HepG2 (cell line): ENCODE data around the gene EXOC3L4. TPM values are rescaled to one million over a fixed set of nuclear protein-coding genes. Genes with fewer than 3 reads are reported as not detected.

ENCODE experiments used
- DDIT3 ChIP-seq: sonication (generic); formaldehyde crosslinking; IDR thresholded peaks from 2 replicates; pipeline ENCODE4 v1.4.0; 2020; ENCODE audit warnings: mild to moderate bottlenecking, missing genetic modification reagents
- EEA1 ChIP-seq: sonication (generic); formaldehyde crosslinking; IDR thresholded peaks from 2 replicates; pipeline ENCODE4 v1.5.1; 2020; ENCODE audit warnings: mild to moderate bottlenecking, missing genetic modification reagents, borderline replicate concordance
- ERF ChIP-seq: IDR thresholded peaks from 2 replicates; pipeline ENCODE4 v1.6.1; 2018; ENCODE audit warnings: missing biosample characterization, missing genetic modification reagents
- FOXK1 ChIP-seq: sonication (generic); formaldehyde crosslinking; IDR thresholded peaks from 2 replicates; pipeline ENCODE4 v1.4.0; 2020; ENCODE audit warnings: low read depth, missing genetic modification reagents, borderline replicate concordance
- FOXO4 ChIP-seq: sonication (generic); formaldehyde crosslinking; conservative IDR thresholded peaks from 2 replicates; pipeline ENCODE4 v1.8.1; 2023; ENCODE audit warnings: missing genetic modification reagents
- MEIS2 ChIP-seq: sonication (generic); formaldehyde crosslinking; IDR thresholded peaks from 2 replicates; pipeline ENCODE4 v1.9.0; 2021; ENCODE audit warnings: mild to moderate bottlenecking, missing genetic modification reagents
- NFAT5 ChIP-seq: sonication (generic); formaldehyde crosslinking; IDR thresholded peaks from 2 replicates; pipeline ENCODE4 v1.4.0; 2020; ENCODE audit warnings: missing genetic modification reagents
- NFE2L2 ChIP-seq: fragments of 150-350 bp; IDR thresholded peaks from 2 replicates; pipeline ENCODE4 v1.6.1; 2014; ENCODE audit warnings: low read length
- SOX6 ChIP-seq, 2 experiments: fragments of 450-650 bp in 1 of 2; sonication (generic) in 1 of 2; formaldehyde crosslinking in 1 of 2; IDR thresholded peaks; 2 replicates each; pipeline versions ENCODE4 v1.4.0 to v1.6.1; 2017 to 2020; ENCODE audit warnings: antibody characterized with exemption in 1 of 2, mild to moderate bottlenecking in 1 of 2, missing genetic modification reagents in 1 of 2
- TGIF2 ChIP-seq: IDR thresholded peaks from 2 replicates; pipeline ENCODE4 v1.6.1; 2016; ENCODE audit warnings: control low read depth, missing compliant biosample characterization
- THAP11 ChIP-seq: IDR thresholded peaks from 2 replicates; pipeline ENCODE4 v1.6.1; 2016; ENCODE audit warnings: missing biosample characterization, missing genetic modification reagents
- ZNF10 ChIP-seq: sonication (generic); formaldehyde crosslinking; IDR thresholded peaks from 2 replicates; pipeline ENCODE4 v1.4.0; 2020; ENCODE audit warnings: mild to moderate bottlenecking, low read depth, missing genetic modification reagents, borderline replicate concordance
- ZNF510 ChIP-seq: sonication (generic); formaldehyde crosslinking; IDR thresholded peaks from 2 replicates; pipeline ENCODE4 v1.4.0; 2020; ENCODE audit warnings: low read depth, mild to moderate bottlenecking, missing genetic modification reagents
- ZNF761 ChIP-seq: sonication (generic); formaldehyde crosslinking; conservative IDR thresholded peaks from 2 replicates; pipeline ENCODE4 v1.4.0; 2020; ENCODE audit warnings: mild to moderate bottlenecking, missing genetic modification reagents
- ZNF782 ChIP-seq: sonication (generic); formaldehyde crosslinking; IDR thresholded peaks from 2 replicates; pipeline ENCODE4 v1.4.0; 2020; ENCODE audit warnings: missing genetic modification reagents, mild to moderate bottlenecking, borderline replicate concordance
- ZNF784 ChIP-seq: sonication (generic); formaldehyde crosslinking; IDR thresholded peaks from 2 replicates; pipeline ENCODE4 v1.5.1; 2020; ENCODE audit warnings: missing genetic modification reagents, mild to moderate bottlenecking, borderline replicate concordance
- polyA plus RNA-seq, 8 experiments: library from polyadenylated mRNA; depleted of rRNA in 3 of 8; stranded (reverse) in 7 of 8; unstranded in 1 of 8; fragments of >200 nt; fragmentation: Illumina TruSeq in 4 of 8; extraction: Trizol in 4 of 8; gene quantifications; 2 replicates each; pipeline versions ENCODE4 v1.2.1 to v1.2.3, GENCODE V29; 2011 to 2016; ENCODE audit warnings: low read depth in 4 of 8, missing spikeins in 1 of 8, mixed read lengths in 1 of 8; ENCODE audit not compliant: insufficient read depth in 1 of 8
- total RNA-seq, 5 experiments: library from RNA; depleted of rRNA; stranded (reverse); fragments of >200 nt; fragmentation: Illumina TruSeq; extraction: Trizol; gene quantifications; 2 replicates each; pipeline ENCODE4 v1.2.3, GENCODE V29; 2016; ENCODE audit warnings: low read depth in 1 of 5
- TF ChIP-seq, protein P1 (sequence below): sonication (generic); formaldehyde crosslinking; IDR thresholded peaks from 2 replicates; pipeline ENCODE4 v1.5.0; 2020; ENCODE audit warnings: mild to moderate bottlenecking, missing genetic modification reagents, borderline replicate concordance

EXOC3L4 gene
- total and polyA plus RNA-seq, 2 of the 13 experiments (the other 11 are each of a cell fraction or from before 2014, with no cell fraction given): 11.8 to 27.0 TPM

DNA sequence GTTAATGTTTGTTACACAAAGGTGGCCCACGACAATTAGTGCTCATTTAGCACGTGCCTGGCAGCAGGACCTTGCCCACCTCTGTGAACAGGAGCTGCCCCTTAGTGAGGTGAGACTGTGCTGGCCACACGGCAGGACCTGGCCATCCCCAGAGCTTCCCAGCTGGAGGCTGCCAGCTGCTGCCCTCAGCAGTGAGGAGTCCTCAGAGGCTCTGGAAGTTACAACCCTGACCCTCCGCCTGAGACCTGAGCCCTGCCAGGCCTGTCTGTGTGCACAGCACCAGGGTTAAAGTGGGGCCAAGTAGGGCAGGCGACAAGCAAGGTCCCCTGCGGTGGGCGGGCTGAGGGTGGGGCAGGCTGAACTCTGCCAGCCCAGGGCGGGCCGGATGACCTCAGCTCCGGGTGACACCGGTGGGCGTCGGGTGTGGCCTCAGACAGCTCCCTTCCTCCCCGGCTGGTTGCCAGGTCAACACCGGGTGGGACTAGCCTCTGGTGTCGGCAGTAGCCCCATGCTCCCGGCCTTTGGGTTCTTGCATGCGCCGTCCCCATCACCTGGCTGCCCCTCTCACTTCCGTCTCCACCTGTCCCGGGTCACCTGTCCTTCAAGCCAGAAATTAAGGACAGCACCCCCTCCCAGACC lies 19.7 kb upstream of the EXOC3L4 start (continued):
- TF ChIP-seq ZNF761 (CRISPR knock-in tag) (no peak), TGIF2 (CRISPR knock-in tag) (no peak; the same call in 1 of the 2 replicates), FOXO4 (0 out of 2 replicates have a peak, but pooled peaks have one; percentile 84), EEA1 (no peak), DDIT3 (CRISPR knock-in tag) (no peak), NFAT5 (CRISPR knock-in tag) (no peak), ERF (CRISPR knock-in tag) (no peak), FOXK1 (0 out of 2 replicates have a peak, but pooled peaks have one; percentile 5), ZNF782 (CRISPR knock-in tag) (no peak), ZNF10 (no peak), THAP11 (CRISPR knock-in tag) (no peak), NFE2L2 (no peak), ZNF784 (CRISPR knock-in tag) (no peak), MEIS2 (CRISPR knock-in tag) (0 out of 2 replicates have a peak, but pooled peaks have one; percentile 12), SOX6 (IDR thresholded peaks at IDR 0.05) (no peak), SOX6 (CRISPR knock-in tag; IDR thresholded peaks at IDR 0.05) (no peak), ZNF510 (no peak)
- TF ChIP-seq, protein P1, sequence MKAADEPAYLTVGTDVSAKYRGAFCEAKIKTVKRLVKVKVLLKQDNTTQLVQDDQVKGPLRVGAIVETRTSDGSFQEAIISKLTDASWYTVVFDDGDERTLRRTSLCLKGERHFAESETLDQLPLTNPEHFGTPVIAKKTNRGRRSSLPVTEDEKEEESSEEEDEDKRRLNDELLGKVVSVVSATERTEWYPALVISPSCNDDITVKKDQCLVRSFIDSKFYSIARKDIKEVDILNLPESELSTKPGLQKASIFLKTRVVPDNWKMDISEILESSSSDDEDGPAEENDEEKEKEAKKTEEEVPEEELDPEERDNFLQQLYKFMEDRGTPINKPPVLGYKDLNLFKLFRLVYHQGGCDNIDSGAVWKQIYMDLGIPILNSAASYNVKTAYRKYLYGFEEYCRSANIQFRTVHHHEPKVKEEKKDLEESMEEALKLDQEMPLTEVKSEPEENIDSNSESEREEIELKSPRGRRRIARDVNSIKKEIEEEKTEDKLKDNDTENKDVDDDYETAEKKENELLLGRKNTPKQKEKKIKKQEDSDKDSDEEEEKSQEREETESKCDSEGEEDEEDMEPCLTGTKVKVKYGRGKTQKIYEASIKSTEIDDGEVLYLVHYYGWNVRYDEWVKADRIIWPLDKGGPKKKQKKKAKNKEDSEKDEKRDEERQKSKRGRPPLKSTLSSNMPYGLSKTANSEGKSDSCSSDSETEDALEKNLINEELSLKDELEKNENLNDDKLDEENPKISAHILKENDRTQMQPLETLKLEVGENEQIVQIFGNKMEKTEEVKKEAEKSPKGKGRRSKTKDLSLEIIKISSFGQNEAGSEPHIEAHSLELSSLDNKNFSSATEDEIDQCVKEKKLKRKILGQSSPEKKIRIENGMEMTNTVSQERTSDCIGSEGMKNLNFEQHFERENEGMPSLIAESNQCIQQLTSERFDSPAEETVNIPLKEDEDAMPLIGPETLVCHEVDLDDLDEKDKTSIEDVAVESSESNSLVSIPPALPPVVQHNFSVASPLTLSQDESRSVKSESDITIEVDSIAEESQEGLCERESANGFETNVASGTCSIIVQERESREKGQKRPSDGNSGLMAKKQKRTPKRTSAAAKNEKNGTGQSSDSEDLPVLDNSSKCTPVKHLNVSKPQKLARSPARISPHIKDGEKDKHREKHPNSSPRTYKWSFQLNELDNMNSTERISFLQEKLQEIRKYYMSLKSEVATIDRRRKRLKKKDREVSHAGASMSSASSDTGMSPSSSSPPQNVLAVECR: no peak
